B cell (primary cell): Measurements from ENCODE around the gene ALKBH7. TPM values are rescaled to one million over a fixed set of nuclear protein-coding genes. Genes with fewer than 3 reads are reported as not detected.

ENCODE experiments used
- ATAC-seq: fragments of 200-7000 bp; cut with Tn5 transposase; one replicate; pipeline ENCODE4 v1.10.0; 2021; ENCODE audit warnings: low read depth, mild to moderate bottlenecking, moderate number of reproducible peaks, moderate library complexity
- CTCF ChIA-PET: fragments of 350-600 bp; sonication (Branson Sonifier 250); formaldehyde crosslinking; loops from one replicate; lab custom pipeline; 2021; ENCODE audit warnings: antibody characterized with exemption, inconsistent platforms; lab: Charles Lee
- POLR2A ChIA-PET: fragments of 350-600 bp; sonication (Branson Sonifier 250); formaldehyde crosslinking; loops from one replicate; lab custom pipeline; 2021; ENCODE audit warnings: antibody characterized with exemption; lab: Charles Lee
- DNase-seq: peaks from one replicate; pipeline ENCODE4 v3.0.0; 2013
- H2AFZ ChIP-seq: 2 replicates; pipeline ENCODE4 v1.6.1; 2012; ENCODE audit warnings: mild to moderate bottlenecking, low read depth, low read length; ENCODE audit not compliant: insufficient read depth, poor library complexity, severe bottlenecking
- H3K27ac ChIP-seq, 2 donors: 1 replicate in 1 of 2; 2 replicates in 1 of 2; pipeline ENCODE4 v1.5.1; 2012 to 2013; ENCODE audit warnings: low read length in 2 of 2, mild to moderate bottlenecking in 2 of 2, moderate library complexity in 1 of 2
- H3K27me3 ChIP-seq, 4 experiments: fragments of 200-600 bp in 1 of 4; sonication (generic) in 1 of 4; replicated peaks in 1 of 4; 1 replicate in 2 of 4; 2 replicates in 2 of 4; pipeline versions ENCODE4 v1.6.1 to v1.7.0; 2013 to 2016; ENCODE audit warnings: low read length in 3 of 4, mild to moderate bottlenecking in 2 of 4, mixed read lengths in 1 of 4, moderate library complexity in 1 of 4; ENCODE audit not compliant: insufficient read depth in 4 of 4, control insufficient read depth in 3 of 4; ENCODE audit errors: control extremely low read depth in 1 of 4
- H3K36me3 ChIP-seq, 2 experiments: replicated peaks in 1 of 2; 1 replicate in 1 of 2; 2 replicates in 1 of 2; pipeline versions ENCODE4 v1.6.1 to v1.7.1; 2013; ENCODE audit warnings: low read length in 1 of 2; ENCODE audit not compliant: insufficient read depth in 2 of 2, control insufficient read depth in 1 of 2; ENCODE audit errors: control extremely low read depth in 1 of 2, extremely low read depth in 1 of 2
- H3K4me1 ChIP-seq, 2 donors: fragments of 200-600 bp in 1 of 2; sonication (generic) in 1 of 2; 1 replicate in 1 of 2; 2 replicates in 1 of 2; pipeline versions ENCODE4 v1.5.1 to v1.6.1; 2013 to 2017; ENCODE audit warnings: low read length in 2 of 2; ENCODE audit not compliant: control insufficient read depth in 2 of 2, insufficient read depth in 2 of 2
- H3K4me2 ChIP-seq: replicated peaks from 2 replicates; pipeline ENCODE3; 2012; ENCODE audit warnings: mild to moderate bottlenecking, low read depth, low read length; ENCODE audit not compliant: poor library complexity, severe bottlenecking
- H3K4me3 ChIP-seq, 5 experiments: fragments of 200-600 bp in 1 of 5; sonication (generic) in 1 of 5; 1 replicate in 3 of 5; 2 replicates in 2 of 5; pipeline versions ENCODE4 v1.5.1 to v1.7.0; 2011 to 2016; ENCODE audit warnings: low read length in 4 of 5, mild to moderate bottlenecking in 4 of 5, low read depth in 2 of 5, control low read depth in 1 of 5, moderate library complexity in 1 of 5; ENCODE audit not compliant: insufficient read depth in 1 of 5; ENCODE audit errors: control extremely low read depth in 1 of 5, extremely low read depth in 1 of 5
- H3K79me2 ChIP-seq: fragments of 200-600 bp; sonication (generic); one replicate; pipeline ENCODE4 v1.6.0; 2016; ENCODE audit warnings: low read length; ENCODE audit not compliant: control insufficient read depth, insufficient read depth
- H3K9ac ChIP-seq: fragments of 200-600 bp; sonication (generic); 2 replicates; pipeline ENCODE4 v1.6.1; 2017; ENCODE audit warnings: mild to moderate bottlenecking, low read length, moderate library complexity
- H3K9me3 ChIP-seq, 3 donors: one replicate each; pipeline versions ENCODE4 v1.6.1 to v1.7.1; 2013; ENCODE audit warnings: low read length in 2 of 3; ENCODE audit not compliant: control insufficient read depth in 2 of 3, insufficient read depth in 1 of 3; ENCODE audit errors: control extremely low read depth in 1 of 3
- H4K20me1 ChIP-seq: 2 replicates; pipeline ENCODE4 v1.6.0; 2012; ENCODE audit warnings: mild to moderate bottlenecking, low read length; ENCODE audit not compliant: insufficient read depth, control insufficient read depth, poor library complexity, severe bottlenecking
- H3K27ac Mint-ChIP-seq: one replicate; pipeline ENCODE4 v1.8.0; 2021; ENCODE audit warnings: mixed read lengths
- H3K27me3 Mint-ChIP-seq: one replicate; pipeline ENCODE4 v1.8.0; 2021; ENCODE audit warnings: mixed read lengths
- H3K4me1 Mint-ChIP-seq: one replicate; pipeline ENCODE4 v1.8.0; 2021; ENCODE audit warnings: mixed read lengths
- H3K4me3 Mint-ChIP-seq: one replicate; pipeline ENCODE4 v1.8.0; 2021; ENCODE audit warnings: mixed read lengths
- H3K9me3 Mint-ChIP-seq: one replicate; pipeline ENCODE4 v1.8.0; 2022; ENCODE audit warnings: mixed read lengths; ENCODE audit not compliant: insufficient read depth
- EZH2 ChIP-seq: IDR thresholded peaks from 2 replicates; pipeline ENCODE4 v1.6.1; 2012; ENCODE audit warnings: borderline replicate concordance, low read depth, mild to moderate bottlenecking, moderate library complexity, low read length; ENCODE audit not compliant: insufficient read depth, poor library complexity, severe bottlenecking
- WGBS: methylation state at CpG from one replicate; pipeline ENCODE4 v1.1.5; 2013; ENCODE audit warnings: missing lambda C conversion rate; ENCODE audit not compliant: insufficient coverage; 5-methylcytosine and 5-hydroxymethylcytosine counted together
- intact Hi-C: fragments of 100-400 bp; cut with micrococcal nuclease; formaldehyde crosslinking; loops from one replicate; pipeline ENCODE4 v1.10.0; 2022
- polyA plus RNA-seq: library from polyadenylated mRNA; depleted of rRNA; stranded (reverse); fragments of >200 nt; gene quantifications from 2 replicates; pipeline ENCODE4 v1.2.3, GENCODE V29; 2012
- total RNA-seq, 2 donors: library from RNA; stranded (reverse); fragments of 120-200 nt in 1 of 2; gene quantifications; 1 replicate in 1 of 2; 2 replicates in 1 of 2; pipeline versions ENCODE4 v1.2.3 to v1.2.4, GENCODE V29; 2013 to 2022
- TF ChIP-seq, protein P1 (sequence below): fragments of 200-600 bp; IDR thresholded peaks from one replicate; pipeline ENCODE4 v1.8.0; 2022; ENCODE audit warnings: antibody characterized with exemption, mild to moderate bottlenecking

The ALKBH7 gene
- total and polyA plus RNA-seq, 2 donors (not counting 1 experiment from before 2014, with no cell fraction given): 36.4 to 67.0 TPM

DNA sequence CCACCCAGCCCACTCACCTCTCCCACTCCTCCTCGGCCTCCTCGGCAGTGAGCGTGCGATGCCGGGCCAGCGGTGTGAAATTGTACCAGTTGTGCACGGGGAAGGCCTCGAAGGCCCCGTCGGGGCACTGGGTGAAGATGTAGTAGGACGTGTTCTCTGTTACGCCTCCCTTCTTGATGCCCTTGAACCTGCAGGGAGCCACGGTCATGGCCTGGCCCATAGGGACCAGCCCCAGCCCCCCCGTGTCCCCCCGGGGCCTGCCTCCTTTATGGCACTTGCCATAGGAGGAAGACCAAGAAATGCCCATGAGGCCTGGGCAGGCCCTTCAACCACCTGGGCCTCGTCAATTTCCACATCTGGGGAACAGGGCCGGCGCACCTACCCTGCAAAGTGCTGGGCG, 14.8 kb downstream of the ALKBH7 start:
- Histone ChIP-seq H3K36me3 (peaks cover 4 to 51% of the 10 kb centered on the region in 2 experiments), H3K27ac (no peak overlapping the region), H3K4me1 (peaks cover 4 to 7% of the 10 kb centered on the region in 2 donors), H3K27me3 (no peaks in the 10 kb centered on the region), H3K79me2 (peaks cover 13% of the 10 kb centered on the region), H3K9ac (no peak overlapping the region), H3K9me3 (no peaks in the 10 kb centered on the region), H3K4me3 (no peak overlapping the region), H4K20me1 (no peaks in the 10 kb centered on the region), H2AFZ (no peak overlapping the region), H3K4me2 (no peak overlapping the region)
- 95% methylated on average over 15 of the region's 19 CpGs for WGBS
- ChIA-PET POLR2A (no interaction called here), CTCF (no interaction called here)
- no peak for TF ChIP-seq EZH2
- TF ChIP-seq, protein P1, sequence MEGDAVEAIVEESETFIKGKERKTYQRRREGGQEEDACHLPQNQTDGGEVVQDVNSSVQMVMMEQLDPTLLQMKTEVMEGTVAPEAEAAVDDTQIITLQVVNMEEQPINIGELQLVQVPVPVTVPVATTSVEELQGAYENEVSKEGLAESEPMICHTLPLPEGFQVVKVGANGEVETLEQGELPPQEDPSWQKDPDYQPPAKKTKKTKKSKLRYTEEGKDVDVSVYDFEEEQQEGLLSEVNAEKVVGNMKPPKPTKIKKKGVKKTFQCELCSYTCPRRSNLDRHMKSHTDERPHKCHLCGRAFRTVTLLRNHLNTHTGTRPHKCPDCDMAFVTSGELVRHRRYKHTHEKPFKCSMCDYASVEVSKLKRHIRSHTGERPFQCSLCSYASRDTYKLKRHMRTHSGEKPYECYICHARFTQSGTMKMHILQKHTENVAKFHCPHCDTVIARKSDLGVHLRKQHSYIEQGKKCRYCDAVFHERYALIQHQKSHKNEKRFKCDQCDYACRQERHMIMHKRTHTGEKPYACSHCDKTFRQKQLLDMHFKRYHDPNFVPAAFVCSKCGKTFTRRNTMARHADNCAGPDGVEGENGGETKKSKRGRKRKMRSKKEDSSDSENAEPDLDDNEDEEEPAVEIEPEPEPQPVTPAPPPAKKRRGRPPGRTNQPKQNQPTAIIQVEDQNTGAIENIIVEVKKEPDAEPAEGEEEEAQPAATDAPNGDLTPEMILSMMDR: no peak
- Mint-ChIP-seq H3K27me3 (no peaks in the 10 kb centered on the region), H3K27ac (no peak overlapping the region), H3K9me3 (no peaks in the 10 kb centered on the region), H3K4me3 (no peak overlapping the region), H3K4me1 (peaks cover 12% of the 10 kb centered on the region)
- intact Hi-C loops: no loop called here
- DNase-seq: no peak
- ATAC-seq: no peak

GRCh38 chr19:6392221-6393073, 19.9 kb downstream of the ALKBH7 start:
- Histone ChIP-seq H3K27ac (peak overlapping the region; percentile 73 to 95), H3K9me3 (no peaks in the 10 kb centered on the region), H3K9ac (peak overlapping the region; percentile 92), H3K36me3 (peaks cover 3 to 20% of the 10 kb centered on the region in 2 experiments), H3K79me2 (peaks cover 19% of the 10 kb centered on the region), H3K4me2 (peak overlapping the region; percentile 91), H3K27me3 (no peaks in the 10 kb centered on the region), H3K4me3 (peak overlapping the region; percentile 70 to 91 (median 83)), H4K20me1 (no peaks in the 10 kb centered on the region), H3K4me1 (peaks cover 15 to 16% of the 10 kb centered on the region in 2 donors), H2AFZ (peak overlapping the region; percentile 84)
- H3K4me1 Mint-ChIP-seq: peaks cover 26% of the 10 kb centered on the region
- intact Hi-C loops: loop anchor here (1.0 kb wide), 5 partner anchors 19 to 193 kb away; partner anchors contain the start of gene CLPP
- POLR2A ChIA-PET: interaction anchor here (0.6 to 2.7 kb wide), 4 partner anchors 16 to 1223 kb away, joined by 3 to 15 read pairs (median 10); partner anchors contain the start of genes ALKBH7 and KHSRP
- H3K9me3 Mint-ChIP-seq: no peaks in the 10 kb centered on the region
- no peaks in the 10 kb centered on the region for H3K27me3 Mint-ChIP-seq
- CTCF ChIA-PET: interaction anchor here (0.6 to 1.4 kb wide), 2 partner anchors 20 to 124 kb away, joined by 3 to 5 read pairs; partner anchors contain the start of gene ALKBH7
- peak overlapping the region; percentile 95 for H3K4me3 Mint-ChIP-seq
- TF ChIP-seq, protein P1: no peak
- TF ChIP-seq EZH2: no peak
- ATAC-seq (no peak), DNase-seq (no peak)
- peak overlapping the region; percentile 97 for H3K27ac Mint-ChIP-seq
- 3% methylated on average over 24 of the region's 30 CpGs for WGBS
